Ascending aorta (tissue), 2 donors: ENCODE results near the gene HPS3. TPM values are rescaled to one million over a fixed set of nuclear protein-coding genes. Genes with fewer than 3 reads are reported as not detected.
"Not testable (repeated sequence)": the region's sequence is repeated elsewhere in the genome, so short reads cannot be mapped to it uniquely, and the experiment has no call there.

ENCODE experiments used
- DNase-seq, 2 donors: peaks; one replicate each; pipeline ENCODE4 v3.0.0-alpha.2; 2019; ENCODE audit warnings: low spot score in 2 of 2
- H3K27ac ChIP-seq, 2 donors: fragments of 200-600 bp; sonication (generic); one replicate each; pipeline ENCODE4 v1.5.1; 2016 to 2017; ENCODE audit warnings: mild to moderate bottlenecking in 1 of 2
- H3K27me3 ChIP-seq: fragments of 200-600 bp; sonication (generic); one replicate; pipeline ENCODE4 v1.5.1; 2017
- H3K36me3 ChIP-seq, 2 donors: fragments of 200-600 bp; sonication (generic); one replicate each; pipeline ENCODE4 v1.5.1; 2016
- H3K4me1 ChIP-seq, 2 donors: fragments of 200-600 bp; sonication (generic); one replicate each; pipeline ENCODE4 v1.5.1; 2016 to 2017; ENCODE audit warnings: mild to moderate bottlenecking in 1 of 2
- H3K4me3 ChIP-seq, 2 donors: fragments of 200-600 bp; sonication (generic); one replicate each; pipeline ENCODE4 v1.5.1; 2016 to 2017; ENCODE audit warnings: mild to moderate bottlenecking in 1 of 2
- H3K9me3 ChIP-seq, 2 donors: fragments of 200-600 bp; sonication (generic); one replicate each; pipeline ENCODE4 v1.5.1; 2016
- CTCF ChIP-seq, 3 experiments: fragments of 200-600 bp in 2 of 3; fragments of 450-650 bp in 1 of 3; sonication (generic) in 2 of 3; IDR thresholded peaks; one replicate each; pipeline ENCODE4 v1.5.1; 2016 to 2019; ENCODE audit warnings: antibody characterized with exemption in 3 of 3, mild to moderate bottlenecking in 1 of 3, moderate library complexity in 1 of 3
- intact Hi-C: fragments of 100-400 bp; cut with DNase I; formaldehyde crosslinking; loops from one replicate; pipeline ENCODE4 v1.15.1; 2023
- total RNA-seq: library from RNA; depleted of rRNA; stranded (reverse); fragments of >200 nt; gene quantifications from one replicate; pipeline ENCODE4 v1.1.0, GENCODE V29; 2016

Gene HPS3
- total RNA-seq, 1 donor from 2014 or later, result 18.9 TPM

GRCh38 chr3:149209431-149209830 is 80.0 kb downstream of the HPS3 start:
- Histone ChIP-seq H3K4me1 (no peaks in the 10 kb centered on the region), H3K27me3 (no peaks in the 10 kb centered on the region), H3K9me3 (no peaks in the 10 kb centered on the region), H3K4me3 (no peak overlapping the region), H3K36me3 (no peaks in the 10 kb centered on the region), H3K27ac (no peak overlapping the region)
- no peak for DNase-seq
- intact Hi-C loops, result no loop called here
- no peak for TF ChIP-seq CTCF (IDR thresholded peaks at IDR 0.05)

GRCh38 chr3:149212386-149212785 is 82.9 kb downstream of the HPS3 start:
- no peak overlapping the region for H3K4me3 ChIP-seq
- H3K9me3 ChIP-seq, result no peaks in the 10 kb centered on the region
- H3K36me3 ChIP-seq, result no peaks in the 10 kb centered on the region
- no peak for TF ChIP-seq CTCF (IDR thresholded peaks at IDR 0.05)
- no peak overlapping the region for H3K27ac ChIP-seq
- H3K4me1 ChIP-seq, result no peaks in the 10 kb centered on the region
- intact Hi-C loops, result no loop called here
- no peak for DNase-seq
- no peaks in the 10 kb centered on the region for H3K27me3 ChIP-seq

- no peaks in the 10 kb centered on the region for H3K4me1 ChIP-seq
- no peak for DNase-seq
- H3K4me3 ChIP-seq, result no peak overlapping the region
- H3K9me3 ChIP-seq, result no peaks in the 10 kb centered on the region
- intact Hi-C loops, result no loop called here
- no peak overlapping the region for H3K27ac ChIP-seq
- no peaks in the 10 kb centered on the region for H3K36me3 ChIP-seq
- no peak for TF ChIP-seq CTCF (IDR thresholded peaks at IDR 0.05)
- no peaks in the 10 kb centered on the region for H3K27me3 ChIP-seq
These were observed 85.3 kb downstream of the HPS3 start for GRCh38 chr3:149214702-149215101.

- intact Hi-C loops, result no loop called here
- H3K36me3 ChIP-seq, result no peaks in the 10 kb centered on the region
- no peak for TF ChIP-seq CTCF (IDR thresholded peaks at IDR 0.05)
- no peak for DNase-seq
- no peak overlapping the region for H3K27ac ChIP-seq
- no peaks in the 10 kb centered on the region for H3K4me1 ChIP-seq
- H3K4me3 ChIP-seq, result no peak overlapping the region
- no peaks in the 10 kb centered on the region for H3K9me3 ChIP-seq
- H3K27me3 ChIP-seq, result no peaks in the 10 kb centered on the region
These were observed 86.1 kb downstream of the HPS3 start for GRCh38 chr3:149215515-149215914.

- Histone ChIP-seq H3K9me3 (no peaks in the 10 kb centered on the region), H3K27me3 (no peaks in the 10 kb centered on the region), H3K4me1 (no peaks in the 10 kb centered on the region), H3K27ac (no peak overlapping the region), H3K36me3 (no peaks in the 10 kb centered on the region), H3K4me3 (no peak overlapping the region)
- DNase-seq, result no peak
- no peak for TF ChIP-seq CTCF (IDR thresholded peaks at IDR 0.05)
- intact Hi-C loops, result no loop called here
These were observed 86.9 kb downstream of the HPS3 start for GRCh38 chr3:149216193-149216869.

GRCh38 chr3:149217347-149217746 is 87.9 kb downstream of the HPS3 start:
- no peak for DNase-seq
- no peak overlapping the region for H3K4me3 ChIP-seq
- H3K36me3 ChIP-seq, result no peaks in the 10 kb centered on the region
- intact Hi-C loops, result no loop called here
- no peaks in the 10 kb centered on the region for H3K27me3 ChIP-seq
- no peaks in the 10 kb centered on the region for H3K9me3 ChIP-seq
- H3K27ac ChIP-seq, result no peak overlapping the region
- no peak for TF ChIP-seq CTCF (IDR thresholded peaks at IDR 0.05)
- H3K4me1 ChIP-seq, result peaks cover 0 to 4% of the 10 kb centered on the region in 2 donors

GRCh38 chr3:149219380-149220121 is 90.1 kb downstream of the HPS3 start:
- H3K27me3 ChIP-seq, H3K4me1 ChIP-seq, H3K27ac ChIP-seq, intact Hi-C loops, H3K36me3 ChIP-seq, H3K9me3 ChIP-seq, DNase-seq: not testable (repeated sequence)
- peak overlapping the region in 1 of 2 donors; percentile 0 for H3K4me3 ChIP-seq
